Right ventricle myocardium superior (tissue), 1 donor: Measurements from ENCODE around the gene MAML1. TPM values are rescaled to one million over a fixed set of nuclear protein-coding genes. Genes with fewer than 3 reads are reported as not detected.
"Not testable (repeated sequence)": the region's sequence is repeated elsewhere in the genome, so short reads cannot be mapped to it uniquely, and the experiment has no call there.

Experiments
- ATAC-seq: fragments of 200-7000 bp; cut with Tn5 transposase; one replicate; pipeline ENCODE4 v1.9.1; 2020; ENCODE audit warnings: mild to moderate bottlenecking; ENCODE audit not compliant: poor library complexity
- DNase-seq: peaks from one replicate; pipeline ENCODE4 v3.0.0-alpha.2; 2020
- intact Hi-C: fragments of 100-400 bp; cut with DNase I; formaldehyde crosslinking; loops from one replicate; pipeline ENCODE4 v1.11.2; 2022
- total RNA-seq: library from RNA; stranded (reverse); fragmentation: NEBNext Ultra II Directional; extraction: Animal tissue kit (Norgen Biotek cat#: 25700); gene quantifications from one replicate; pipeline ENCODE4 v1.2.1, GENCODE V29; 2021
- donor health status: DM: no; HTN: yes; CAD: no; lungs with severe emphysema.

MAML1 gene
- total RNA-seq, 1 donor from 2014 or later: 10.4 TPM

DNA sequence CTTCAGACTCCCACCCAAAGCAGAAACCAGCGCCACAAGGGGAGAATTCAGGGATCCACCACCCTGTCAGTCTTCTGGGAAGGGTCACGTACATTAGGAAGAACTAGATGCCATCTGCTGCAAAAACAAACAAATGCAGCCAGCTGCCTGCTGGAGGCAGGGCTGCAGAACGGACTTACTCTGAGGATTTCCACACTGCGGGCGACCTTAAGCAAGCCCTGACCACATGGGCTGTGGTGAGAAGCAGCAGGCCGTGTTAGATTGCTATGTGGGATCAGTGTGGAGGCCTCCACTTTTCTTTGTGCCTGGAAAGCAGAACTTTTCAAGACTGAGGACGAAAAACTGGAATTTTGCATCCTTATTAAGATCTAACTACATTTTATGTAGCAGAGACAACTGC, 47.7 kb downstream of the MAML1 start:
- DNase-seq: peak; percentile 58
- ATAC-seq: peak; percentile 30
- intact Hi-C loops: no loop called here

DNA sequence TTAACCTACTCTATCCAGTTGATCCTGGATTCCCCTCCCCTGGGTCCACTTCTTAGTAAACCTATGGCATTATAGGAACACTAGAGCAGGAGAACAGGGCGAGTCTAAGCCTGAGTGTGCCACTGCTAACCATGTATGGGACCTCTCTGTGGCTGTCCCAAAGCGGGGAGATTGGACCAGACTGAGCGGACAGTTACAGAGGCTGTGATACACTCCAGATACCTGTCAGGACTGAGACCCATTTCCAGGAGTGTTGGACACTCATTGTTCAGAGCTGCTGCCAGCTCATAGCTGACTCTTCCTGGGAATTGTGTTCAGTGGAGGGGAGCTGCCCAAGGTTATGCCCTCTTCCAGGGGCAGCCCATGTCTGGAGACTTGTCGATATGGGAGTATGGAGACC, 49.2 kb downstream of the MAML1 start:
- intact Hi-C loops: no loop called here
- DNase-seq (peak; percentile 19), ATAC-seq (peak; percentile 29)

DNA sequence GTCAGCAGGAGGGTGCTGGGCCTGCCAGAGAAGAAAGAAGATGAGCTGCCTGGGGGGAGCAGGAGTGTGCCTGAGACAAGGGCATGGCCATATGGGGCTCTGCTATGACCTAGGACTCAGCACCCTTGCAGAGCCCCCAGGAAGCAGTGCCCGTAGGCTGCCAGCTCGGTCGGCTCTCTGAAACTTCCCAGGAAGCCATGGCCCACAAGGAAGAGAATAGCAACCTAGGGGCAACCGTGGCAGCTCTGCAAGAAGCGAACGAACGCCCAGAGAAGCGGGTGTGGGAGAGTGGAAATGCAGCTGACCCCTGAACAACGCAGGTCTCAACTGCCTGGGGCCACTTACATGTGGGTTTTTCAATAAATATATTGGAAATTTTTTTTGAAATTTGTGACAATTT, 50.5 kb downstream of the MAML1 start:
- intact Hi-C loops: no loop called here
- DNase-seq (no peak), ATAC-seq (no peak)

DNA sequence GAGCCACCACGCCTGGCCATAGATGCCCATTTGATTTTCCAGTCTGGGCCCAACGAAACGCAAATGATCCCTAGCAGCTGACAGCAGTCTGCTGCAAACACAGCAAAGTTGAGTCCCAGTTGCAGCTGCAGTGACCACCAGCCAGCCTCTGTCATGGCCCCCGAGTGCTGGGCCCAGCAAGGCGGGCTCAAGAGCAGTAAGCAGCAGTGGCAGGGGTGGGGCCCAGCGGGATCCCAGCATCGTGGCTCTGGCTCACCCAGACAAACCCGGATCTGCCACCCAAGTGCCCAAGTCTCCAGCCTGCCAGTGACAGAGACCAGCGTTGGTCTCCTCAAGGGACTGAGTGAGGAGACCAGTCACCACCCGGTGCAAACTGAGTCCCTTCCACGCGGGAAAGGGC, 54.2 kb downstream of the MAML1 start:
- DNase-seq: no peak
- intact Hi-C loops: no loop called here
- ATAC-seq: no peak

DNA sequence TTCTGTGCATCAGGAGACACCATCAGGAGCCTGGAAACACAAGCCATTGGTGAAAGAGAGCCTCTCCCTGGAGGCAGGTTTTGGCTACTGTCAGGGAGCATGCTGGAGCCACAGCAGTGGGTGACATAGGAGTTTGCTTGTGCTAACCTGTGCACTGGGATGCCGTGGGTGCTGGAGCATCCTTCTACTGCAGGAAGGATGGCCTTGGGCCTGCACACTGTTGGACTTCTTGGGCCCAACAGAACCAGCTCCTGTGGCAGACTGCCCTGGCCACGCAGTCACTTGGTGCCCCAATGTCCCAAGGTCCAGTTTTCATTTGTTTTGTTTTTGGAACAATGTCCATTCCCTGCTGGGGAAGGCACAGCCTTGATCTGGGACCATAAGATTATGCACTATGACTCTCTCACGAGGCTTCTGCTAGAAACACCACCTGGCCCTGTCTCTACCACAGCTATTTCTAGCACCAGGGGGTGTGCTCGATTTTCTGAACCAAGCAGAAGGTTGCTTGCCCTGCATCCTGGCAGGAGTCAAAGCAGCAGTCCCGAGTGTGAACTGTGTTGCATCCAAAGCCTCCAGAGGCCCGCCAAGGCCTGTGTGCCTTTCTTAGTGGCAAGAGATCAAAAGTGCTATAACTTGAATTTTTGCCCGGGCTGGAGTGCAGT, 55.7 kb downstream of the MAML1 start:
- intact Hi-C loops: no loop called here
- ATAC-seq: no peak

DNA sequence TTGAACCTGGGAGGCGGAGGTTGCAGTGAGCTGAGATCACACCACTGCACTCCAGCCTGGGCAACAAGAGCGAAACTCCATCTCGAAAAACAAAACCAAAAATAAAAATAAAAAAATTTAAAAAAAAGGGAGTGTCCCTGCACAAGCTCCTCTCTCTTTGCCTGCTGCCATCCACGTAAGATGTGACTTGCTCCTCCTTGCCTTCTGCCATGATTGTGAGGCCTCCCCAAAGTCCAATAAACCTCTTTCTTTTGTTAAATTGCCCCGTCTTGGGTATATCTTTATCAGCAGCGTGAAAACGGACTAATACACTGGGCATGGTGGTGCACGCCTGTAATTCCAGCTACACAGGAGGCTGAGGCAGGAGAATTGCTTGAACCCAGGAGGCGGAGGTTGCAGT, 56.7 kb downstream of the MAML1 start:
- ATAC-seq, intact Hi-C loops, DNase-seq: not testable (repeated sequence)

More for the DNA sequence above, 55.7 kb downstream of the MAML1 start:
- no peak for DNase-seq

DNA sequence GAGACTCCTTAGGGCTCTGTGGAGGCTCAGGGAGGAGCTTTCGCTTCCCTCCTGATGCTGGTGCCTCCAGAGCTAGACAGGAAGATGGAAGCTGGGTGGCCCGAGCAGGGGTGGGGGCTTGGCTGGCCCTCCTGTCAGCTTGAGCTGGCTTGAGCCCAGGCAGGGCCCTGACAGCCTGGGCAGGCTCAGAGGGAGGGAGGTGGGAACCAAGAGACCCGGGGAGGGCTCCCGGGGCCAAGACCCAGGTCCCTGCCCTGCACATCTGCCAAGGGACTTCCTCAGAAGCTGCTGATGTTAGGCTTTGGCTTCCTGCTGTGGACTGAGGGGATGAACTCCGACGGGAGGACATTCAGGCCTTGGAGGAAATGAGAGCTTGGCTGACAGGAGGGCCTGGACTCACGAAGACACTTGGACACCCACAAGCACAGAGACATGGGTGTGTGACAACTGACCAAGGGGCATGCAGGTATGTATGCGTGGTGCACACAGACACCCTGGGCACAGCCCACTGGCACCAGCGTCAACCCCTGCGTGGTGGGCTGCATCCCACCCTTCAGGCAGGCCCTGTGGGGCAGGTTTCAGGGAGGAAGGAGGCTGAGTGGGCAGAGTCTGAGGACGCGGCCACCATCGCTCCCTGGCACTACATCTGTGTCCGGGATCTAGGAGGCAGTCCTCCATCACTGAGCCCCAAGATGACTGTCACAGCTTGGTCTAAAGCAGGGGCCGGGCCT, 59.4 kb downstream of the MAML1 start:
- intact Hi-C loops: loop anchor here (10.0 kb wide), 1 partner anchor 117 kb away; no protein-coding TSS in a partner anchor
- DNase-seq (peak; percentile 78), ATAC-seq (no peak)

DNA sequence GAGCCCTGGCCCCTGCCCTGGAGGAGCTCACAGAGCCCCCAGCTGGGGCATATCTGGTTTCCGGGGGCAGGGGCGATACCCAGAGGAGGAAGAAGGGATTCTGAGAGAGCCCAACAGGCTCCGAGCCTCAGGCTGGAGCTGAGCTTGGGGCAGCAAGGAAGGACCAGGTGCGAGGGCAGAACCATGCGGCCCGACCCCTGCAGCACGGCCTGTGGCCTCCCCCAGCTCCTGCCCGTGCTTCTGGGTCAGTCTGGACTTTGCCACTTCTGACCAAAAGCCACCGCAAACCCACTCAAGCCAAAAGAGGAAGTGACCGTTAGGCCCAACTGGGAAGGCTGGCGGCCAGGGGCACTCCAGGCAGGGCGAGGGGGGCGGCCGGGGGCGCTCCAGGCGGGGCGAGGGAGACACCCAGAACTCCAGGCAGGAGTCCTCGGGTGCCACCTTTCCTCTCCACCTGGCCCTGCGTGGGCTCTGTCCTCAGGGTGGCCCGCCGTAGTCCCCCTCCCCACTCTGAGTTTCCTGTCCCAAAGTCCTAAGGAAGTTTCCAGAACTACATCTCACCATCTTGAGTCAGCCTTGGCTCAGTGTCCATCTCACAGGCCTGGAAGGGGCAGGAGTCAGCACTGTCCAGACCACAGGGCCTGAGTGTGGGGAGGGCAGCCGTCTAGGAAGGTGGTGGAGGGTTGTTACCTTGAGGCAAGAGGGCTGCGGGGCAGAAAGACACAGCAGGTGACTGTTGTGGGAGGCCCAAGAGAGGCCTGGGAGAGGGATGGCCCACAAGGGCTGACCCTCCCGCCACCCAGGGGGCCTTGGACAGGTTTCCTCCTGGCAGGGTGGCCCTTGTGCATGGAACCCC, 60.2 kb downstream of the MAML1 start:
- ATAC-seq: peak; percentile 0
- intact Hi-C loops: loop anchor here (10.0 kb wide), 1 partner anchor 118 kb away; no protein-coding TSS in a partner anchor
- peak; percentile 66 for DNase-seq

DNA sequence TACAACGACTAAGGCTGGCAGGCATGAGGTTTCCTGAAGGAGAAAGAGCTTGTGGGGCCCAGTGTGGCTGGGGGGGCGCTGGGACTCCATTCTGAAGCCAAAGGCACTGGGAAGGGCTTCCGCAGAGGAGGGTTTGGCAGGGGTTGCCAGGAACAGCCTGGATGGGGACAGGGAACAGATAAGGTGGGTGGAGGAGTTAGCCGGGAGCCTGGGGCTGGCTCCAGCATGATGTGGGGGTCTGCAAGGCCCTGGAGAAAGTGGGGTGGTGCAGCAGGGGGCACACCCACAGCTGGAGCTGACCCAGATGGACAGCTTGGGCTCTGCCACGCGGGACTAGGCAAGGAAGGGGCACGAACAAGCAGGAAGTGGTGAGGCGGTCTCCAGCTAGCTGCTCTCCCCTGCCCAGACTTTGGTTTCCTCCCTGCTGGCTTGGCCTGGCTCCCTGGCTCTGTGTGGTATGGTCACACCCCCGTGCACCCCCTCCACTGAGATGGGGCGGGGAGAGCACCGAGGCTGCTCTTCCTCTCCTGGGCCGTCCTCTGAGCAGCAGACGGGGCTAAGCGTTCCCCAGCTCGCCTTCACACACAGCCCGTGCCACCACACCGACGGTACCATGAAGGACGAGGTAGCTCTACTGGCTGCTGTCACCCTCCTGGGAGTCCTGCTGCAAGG, 61.0 kb downstream of the MAML1 start, which contains the start of gene LTC4S:
Gene LTC4S (plus strand): TSS at position 519 of the 672 bp plus-strand sequence. CDS start 95 bp downstream, at position 614.
- DNase-seq (peak; percentile 93), ATAC-seq (peak; percentile 66)
- intact Hi-C loops: loop anchor here (10.0 kb wide), 1 partner anchor 119 kb away; no protein-coding TSS in a partner anchor

DNA sequence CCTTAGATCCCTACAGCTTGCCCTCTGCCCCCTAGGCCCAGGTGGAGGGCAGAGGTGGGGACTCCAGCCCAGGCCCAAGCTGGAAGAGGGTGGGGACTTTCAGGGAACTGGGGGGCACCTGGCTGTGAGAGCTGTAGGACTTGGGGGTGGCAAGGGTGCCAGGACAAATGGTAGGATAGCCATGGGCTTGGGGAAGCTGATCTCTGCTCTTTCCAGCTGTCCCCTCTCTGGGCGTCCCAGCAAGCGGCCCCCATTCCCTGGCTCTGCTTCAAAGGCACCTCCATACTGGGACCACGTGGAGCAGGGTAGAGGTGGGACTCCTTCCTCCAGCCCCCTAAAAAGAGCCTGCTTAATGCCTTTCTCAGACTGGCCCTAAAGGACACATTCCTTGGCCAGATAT, 61.5 kb downstream of the MAML1 start:
- DNase-seq: no peak
- intact Hi-C loops: loop anchor here (10.0 kb wide), 1 partner anchor 119 kb away; no protein-coding TSS in a partner anchor
- ATAC-seq: no peak

DNA sequence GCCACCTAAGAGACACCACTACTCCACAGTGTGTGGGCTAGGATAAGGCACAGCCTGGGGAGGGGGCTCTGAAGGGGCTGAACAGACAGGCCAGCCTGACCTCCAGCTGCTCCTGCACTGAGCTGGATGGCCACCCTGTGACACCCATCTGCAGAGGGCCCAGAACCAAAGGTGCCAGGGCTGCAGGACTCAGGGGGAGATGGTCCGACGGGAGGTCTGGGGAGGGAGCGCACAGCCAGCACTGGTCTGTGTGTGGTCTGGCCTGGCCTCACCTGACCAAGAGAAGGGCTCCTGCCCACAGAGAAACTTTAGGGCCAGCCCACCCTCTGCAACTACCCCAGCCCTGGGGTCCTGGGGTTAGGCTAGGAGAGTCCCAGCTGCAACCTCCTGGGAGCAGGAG, 62.0 kb downstream of the MAML1 start:
- no peak for DNase-seq
- intact Hi-C loops: loop anchor here (10.0 kb wide), 1 partner anchor 120 kb away; no protein-coding TSS in a partner anchor
- ATAC-seq: no peak

DNA sequence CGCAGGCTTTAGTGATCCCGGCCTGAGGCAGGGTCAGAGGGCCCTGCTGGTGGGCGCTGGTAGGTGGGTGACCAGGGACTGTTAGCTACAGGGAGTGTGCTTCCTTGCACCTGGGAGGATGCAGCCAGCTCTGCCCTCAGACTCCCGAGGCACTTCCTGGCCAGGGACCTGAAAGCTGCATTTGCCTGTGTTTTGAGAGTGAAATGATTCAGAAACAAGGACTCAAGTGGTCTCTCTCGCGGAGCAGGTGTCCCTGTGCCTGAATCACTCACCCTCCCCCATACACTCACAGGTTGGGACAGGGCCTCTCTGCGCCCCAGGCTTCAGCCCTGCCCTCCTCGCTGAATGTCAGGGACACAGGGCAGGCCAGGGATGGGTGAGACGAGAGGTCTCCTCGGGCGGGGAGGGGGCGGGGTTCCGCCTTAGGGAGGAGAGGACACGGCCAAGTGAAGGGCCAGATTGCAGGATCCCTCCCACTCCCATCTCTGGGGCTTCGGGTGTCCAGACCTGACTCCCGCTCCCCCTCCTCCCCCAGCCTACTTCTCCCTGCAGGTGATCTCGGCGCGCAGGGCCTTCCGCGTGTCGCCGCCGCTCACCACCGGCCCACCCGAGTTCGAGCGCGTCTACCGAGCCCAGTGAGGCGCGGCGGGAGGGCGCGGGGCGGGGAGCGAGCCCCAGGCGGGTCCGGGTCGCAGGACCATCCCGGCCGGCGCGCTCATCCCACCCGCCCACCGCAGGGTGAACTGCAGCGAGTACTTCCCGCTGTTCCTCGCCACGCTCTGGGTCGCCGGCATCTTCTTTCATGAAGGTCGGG, 62.6 kb downstream of the MAML1 start:
- intact Hi-C loops: loop anchor here (10.0 kb wide), 1 partner anchor 120 kb away; no protein-coding TSS in a partner anchor
- DNase-seq (no peak), ATAC-seq (peak; percentile 4)

DNA sequence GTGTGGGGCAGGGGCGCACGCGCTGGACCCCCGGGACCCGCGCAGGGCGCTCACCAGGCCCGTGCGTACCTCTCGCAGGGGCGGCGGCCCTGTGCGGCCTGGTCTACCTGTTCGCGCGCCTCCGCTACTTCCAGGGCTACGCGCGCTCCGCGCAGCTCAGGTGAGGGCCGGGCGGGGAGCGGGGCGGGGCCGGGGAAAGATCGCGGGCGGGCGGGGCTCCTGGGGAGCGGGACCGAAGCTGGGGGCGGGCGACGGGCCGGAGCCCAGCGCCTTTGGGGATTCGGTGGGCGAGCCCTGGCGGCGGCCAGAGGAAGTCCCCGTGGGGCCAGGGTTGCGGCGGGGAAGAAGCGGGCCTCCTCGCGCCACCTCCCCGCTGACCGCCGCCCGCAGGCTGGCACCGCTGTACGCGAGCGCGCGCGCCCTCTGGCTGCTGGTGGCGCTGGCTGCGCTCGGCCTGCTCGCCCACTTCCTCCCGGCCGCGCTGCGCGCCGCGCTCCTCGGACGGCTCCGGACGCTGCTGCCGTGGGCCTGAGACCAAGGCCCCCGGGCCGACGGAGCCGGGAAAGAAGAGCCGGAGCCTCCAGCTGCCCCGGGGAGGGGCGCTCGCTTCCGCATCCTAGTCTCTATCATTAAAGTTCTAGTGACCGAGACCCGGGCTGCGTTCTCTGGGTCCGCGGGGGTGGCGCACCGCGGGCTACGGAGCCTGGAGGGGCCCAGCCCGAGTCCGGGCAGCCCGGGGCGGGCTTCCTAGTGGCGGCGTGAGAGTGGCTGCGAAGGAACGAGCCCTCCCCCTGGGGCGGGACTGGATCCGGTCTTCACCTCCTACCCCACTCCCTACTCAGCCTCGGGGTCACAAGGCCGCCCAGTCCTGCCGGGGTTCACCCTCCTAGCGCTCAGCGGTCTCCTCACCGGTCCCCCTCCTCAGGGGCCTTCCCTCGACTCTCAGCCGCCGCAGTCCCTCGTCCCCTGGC, 63.5 kb downstream of the MAML1 start:
- intact Hi-C loops: loop anchor here (10.0 kb wide), 1 partner anchor 121 kb away; no protein-coding TSS in a partner anchor
- peak; percentile 81 for ATAC-seq
- peak; percentile 89 for DNase-seq

DNA sequence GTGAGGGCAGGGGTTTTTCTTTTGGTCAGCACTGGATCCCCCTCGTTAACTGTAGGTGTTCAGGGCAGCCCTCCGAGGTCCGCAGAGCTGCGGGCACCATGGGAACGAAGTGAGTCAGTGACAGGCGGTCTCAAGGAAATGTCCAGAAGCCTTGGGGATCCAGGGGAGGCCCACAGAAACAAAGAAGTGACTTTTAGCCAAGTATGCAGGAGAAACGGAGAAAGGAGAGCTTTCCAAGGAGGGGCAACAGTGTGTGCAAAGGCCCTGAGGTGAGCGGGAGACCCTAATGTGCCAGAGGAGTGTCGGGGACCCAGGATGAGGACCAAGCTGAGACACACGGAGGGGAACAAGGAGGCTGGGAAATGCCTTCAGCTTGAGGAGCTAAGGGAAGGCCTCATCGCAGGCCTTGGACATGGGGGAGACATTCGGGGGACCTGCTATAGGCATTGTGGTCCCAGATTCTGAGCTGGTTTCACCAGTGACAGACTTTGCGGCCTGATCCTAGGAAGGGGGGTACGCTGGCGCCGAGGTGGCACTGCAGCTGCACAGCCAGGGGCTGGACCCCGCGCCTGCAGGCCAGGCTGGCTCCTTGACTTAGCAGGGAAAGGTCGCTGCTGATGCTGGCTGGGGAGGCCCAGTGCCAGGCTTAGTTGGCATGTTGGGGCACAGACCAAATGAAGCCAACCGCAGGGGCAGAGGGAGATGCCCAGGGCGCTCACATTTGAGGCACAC, 64.4 kb downstream of the MAML1 start:
- intact Hi-C loops: loop anchor here (10.0 kb wide), 1 partner anchor 122 kb away; no protein-coding TSS in a partner anchor
- DNase-seq (no peak), ATAC-seq (no peak)

DNA sequence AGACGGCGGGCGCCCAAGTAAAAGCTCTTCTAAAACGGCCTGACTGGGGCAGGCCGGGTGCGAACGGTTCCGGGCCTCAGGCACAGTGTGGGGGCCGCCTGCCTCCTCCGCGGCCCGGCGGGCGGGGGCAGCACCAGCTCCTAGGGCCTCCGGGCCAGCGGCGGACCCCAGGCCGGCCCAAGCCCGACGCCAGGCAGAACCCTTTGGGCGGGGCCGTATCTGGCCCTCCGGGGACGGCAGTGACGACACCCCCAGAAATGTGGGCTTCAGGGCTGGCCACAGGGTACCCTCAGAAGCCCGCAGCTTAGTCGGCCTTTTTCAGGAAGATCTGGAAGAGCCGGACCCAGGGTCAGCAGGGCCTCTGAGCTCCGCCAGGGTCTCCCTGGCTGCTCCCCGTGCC, 65.1 kb downstream of the MAML1 start:
- DNase-seq (no peak), ATAC-seq (no peak)
- intact Hi-C loops: loop anchor here (10.0 kb wide), 1 partner anchor 123 kb away; no protein-coding TSS in a partner anchor
